Measurements from ENCODE around the gene CARMIL3. TPM values are rescaled to one million over a fixed set of nuclear protein-coding genes. Genes with fewer than 3 reads are reported as not detected.

The CARMIL3 gene
- total and polyA plus RNA-seq, 2 of the 4 experiments (the other 2 are of a cell fraction), result under 0.01 TPM; not detected in 1

DNA sequence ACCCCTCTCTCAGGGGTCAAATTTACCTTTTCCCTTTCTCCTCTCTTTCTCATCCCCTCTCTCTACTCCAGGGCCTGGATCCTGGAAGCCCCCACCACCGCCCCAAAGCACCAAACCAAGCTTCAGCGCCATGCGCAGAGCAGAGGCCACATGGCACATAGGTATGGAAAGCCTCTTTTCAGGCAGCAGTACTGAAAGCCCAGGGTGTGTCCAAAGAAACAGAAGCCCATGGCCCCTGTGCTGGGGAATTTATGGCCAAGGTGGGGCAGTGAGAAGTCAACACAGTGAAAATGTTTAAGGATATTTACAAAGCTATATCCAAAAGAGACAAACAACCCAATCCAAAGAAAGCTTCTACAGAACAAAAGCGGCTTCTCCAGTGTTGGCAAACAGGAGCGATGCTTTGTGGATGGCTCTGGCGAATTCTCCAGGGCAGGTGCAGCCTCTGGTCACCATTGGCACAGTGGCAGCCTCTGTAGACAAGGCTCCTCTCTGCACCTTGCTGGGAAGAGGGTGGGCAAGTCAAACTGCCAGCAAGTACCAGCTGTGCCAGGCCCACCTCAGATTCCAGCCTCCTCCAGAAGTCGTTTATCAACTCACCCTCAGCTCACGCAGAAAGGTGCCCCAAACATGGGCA is 14.8 kb downstream of the CARMIL3 start:
- in situ Hi-C loops (cut with MboI; ENCODE audit: low sequenced_read_pairs), result no loop called here
- 67% methylated on average over 1 of the region's 8 CpGs; no CpG with 5 or more reads in 1 of the 2 experiments for WGBS, 2 experiments (ENCODE audit: extremely low coverage in 2 of 2, insufficient read length in 1 of 2)

More for the DNA sequence above, 14.8 kb downstream of the CARMIL3 start:
- H3K9me3 ChIP-seq (ENCODE audit: control insufficient read depth, insufficient read depth, low read length), result no peaks in the 10 kb centered on the region
- ChIA-PET POLR2A (ENCODE audit: unreplicated experiment) (no interaction called here), CTCF (interaction anchor here (1.1 to 1.3 kb wide), 2 partner anchors 9 to 42 kb away, joined by 4 to 5 read pairs; no protein-coding TSS in a partner anchor)
- H3K4me2 ChIP-seq (ENCODE audit: low read depth, low read length), result no peak overlapping the region
- no peaks in the 10 kb centered on the region for H4K20me1 ChIP-seq (ENCODE audit: insufficient read depth, low read length)
- no peak overlapping the region for H3K23ac ChIP-seq (ENCODE audit: low read depth, low read length)
- no peak overlapping the region for H2AFZ ChIP-seq (replicated peaks; ENCODE audit: low read length, poor library complexity)
- no peaks in the 10 kb centered on the region for H3K36me3 ChIP-seq (ENCODE audit: control insufficient read depth, insufficient read depth, low read length)
- H4K8ac ChIP-seq (ENCODE audit: low read depth in 2 of 2, low read length in 2 of 2), result no peak overlapping the region
- H2BK5ac ChIP-seq (ENCODE audit: low read depth, low read length, poor library complexity, severe bottlenecking), result no peak overlapping the region
- no peak overlapping the region for H3K56ac ChIP-seq (ENCODE audit: extremely low read depth, insufficient read depth, low read length)
- no peaks in the 10 kb centered on the region for H3K4me1 ChIP-seq (ENCODE audit: control insufficient read depth, insufficient read depth, low read length)
- H4K91ac ChIP-seq (ENCODE audit: insufficient read depth, low read depth, low read length), result no peak overlapping the region
- H2AK9ac ChIP-seq (replicated peaks; ENCODE audit: low read depth, low read length, poor library complexity), result no peak overlapping the region
- no peaks in the 10 kb centered on the region for H3K79me1 ChIP-seq (ENCODE audit: low read depth in 1 of 2, low read length in 2 of 2)
- TF ChIP-seq MAFK (IDR thresholded peaks at IDR 0.05; ENCODE audit: low read depth, low read length), result no peak
- no peak for TF ChIP-seq RAD21 (IDR thresholded peaks at IDR 0.05; ENCODE audit: low read length)
- no peak for TF ChIP-seq MAZ (IDR thresholded peaks at IDR 0.05; ENCODE audit: borderline replicate concordance, low read depth, low read length)
- TF ChIP-seq RCOR1 (IDR thresholded peaks at IDR 0.05; ENCODE audit: insufficient replicate concordance, low read length), result no peak
- H3K27ac ChIP-seq (ENCODE audit: insufficient read depth, low read length), result no peak overlapping the region
- H4K5ac ChIP-seq (ENCODE audit: low read depth, low read length), result no peak overlapping the region
- no peak overlapping the region for H2BK15ac ChIP-seq (ENCODE audit: low read depth, low read length)
- no peak overlapping the region for H3K9ac ChIP-seq (ENCODE audit: low read depth, low read length)
- no TSS peak for BruUV-seq (replicated peaks)
- no peak overlapping the region for H3K4ac ChIP-seq (ENCODE audit: low read depth, low read length)
- no peak overlapping the region for H3K14ac ChIP-seq (replicated peaks; ENCODE audit: low read depth, low read length)
- H3K9me1 ChIP-seq (ENCODE audit: insufficient read depth, low read length), result no peaks in the 10 kb centered on the region
- no peak overlapping the region for H2BK20ac ChIP-seq (ENCODE audit: low read depth, low read length)
- peaks cover 50% of the 10 kb centered on the region for H3K27me3 ChIP-seq (ENCODE audit: control insufficient read depth, insufficient read depth, low read length)
- dilution Hi-C loops (cut with HindIII; ENCODE audit: low sequenced_read_pairs, unreplicated experiment) (no loop called here), intact Hi-C loops (cut with micrococcal nuclease) (no loop called here)
- H3K18ac ChIP-seq (ENCODE audit: low read depth, low read length), result no peak overlapping the region
- no peak overlapping the region for H2AK5ac ChIP-seq (ENCODE audit: low read depth, low read length)
- no peak for DNase-seq
- ATAC-seq (ENCODE audit: low read depth), result no peak
- no peak overlapping the region for H2BK120ac ChIP-seq (ENCODE audit: low read depth, low read length)
- H3K4me3 ChIP-seq (ENCODE audit: insufficient read depth, low read depth, low read length), result no peak overlapping the region

Measured in IMR-90 (cell line).